NCI-H345 treated with DMSO at 0.1 percent for 48 hours (cell line): ENCODE measurements around the gene TBC1D3.
"Not testable (repeated sequence)": the region's sequence is repeated elsewhere in the genome, so short reads cannot be mapped to it uniquely, and the experiment has no call there.

Source experiments
- DNase-seq: peaks from one replicate; lab custom pipeline; 2025; ENCODE audit not compliant: unreplicated experiment; lab: John Stamatoyannopoulos, UW

Gene TBC1D3

DNA sequence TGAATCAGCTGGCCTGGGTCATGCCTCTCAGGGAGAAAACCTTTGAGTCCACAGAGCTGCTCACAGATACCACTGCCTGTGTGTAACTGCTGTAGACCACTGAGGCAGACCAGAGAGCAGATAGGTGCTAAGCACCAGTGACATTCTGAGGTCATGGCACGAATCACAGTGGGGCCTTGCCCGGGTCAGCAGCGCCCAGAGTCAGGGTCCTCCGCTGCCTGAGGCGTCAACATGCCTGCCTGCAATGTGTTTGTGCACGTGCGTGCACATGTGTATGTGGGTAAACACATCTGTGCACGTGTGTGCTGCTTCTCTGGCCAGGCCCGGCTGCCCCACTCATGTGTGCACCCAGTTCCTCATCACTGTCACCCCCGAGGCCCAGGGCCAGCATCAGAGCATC, at the start of gene TBC1D3:
TSS of gene TBC1D3 (minus strand) at position 101 of the 400 bp plus-strand sequence. CDS start 1,526 bp downstream, outside the sequence.
- DNase-seq: not testable (repeated sequence)

DNA sequence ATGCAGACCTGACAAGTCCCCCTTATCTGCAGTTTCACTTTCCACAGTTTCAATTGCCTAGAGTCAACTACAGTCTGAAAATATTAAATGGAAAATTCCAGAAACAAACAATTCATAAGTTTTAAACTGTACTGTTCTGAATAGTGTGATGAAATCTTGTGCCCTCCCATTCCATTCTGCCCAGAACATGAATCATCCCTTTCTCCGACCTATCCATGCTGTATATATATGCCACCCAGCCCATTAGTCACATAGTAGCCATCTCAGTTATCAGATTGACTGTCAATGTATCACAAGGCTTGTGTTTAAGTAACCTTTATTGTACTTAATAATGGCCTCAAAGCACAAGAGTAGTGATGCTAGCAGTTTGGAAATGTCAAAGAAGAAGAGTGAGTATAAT, 40.4 kb upstream of the TBC1D3 start:
- DNase-seq: not testable (repeated sequence)

DNA sequence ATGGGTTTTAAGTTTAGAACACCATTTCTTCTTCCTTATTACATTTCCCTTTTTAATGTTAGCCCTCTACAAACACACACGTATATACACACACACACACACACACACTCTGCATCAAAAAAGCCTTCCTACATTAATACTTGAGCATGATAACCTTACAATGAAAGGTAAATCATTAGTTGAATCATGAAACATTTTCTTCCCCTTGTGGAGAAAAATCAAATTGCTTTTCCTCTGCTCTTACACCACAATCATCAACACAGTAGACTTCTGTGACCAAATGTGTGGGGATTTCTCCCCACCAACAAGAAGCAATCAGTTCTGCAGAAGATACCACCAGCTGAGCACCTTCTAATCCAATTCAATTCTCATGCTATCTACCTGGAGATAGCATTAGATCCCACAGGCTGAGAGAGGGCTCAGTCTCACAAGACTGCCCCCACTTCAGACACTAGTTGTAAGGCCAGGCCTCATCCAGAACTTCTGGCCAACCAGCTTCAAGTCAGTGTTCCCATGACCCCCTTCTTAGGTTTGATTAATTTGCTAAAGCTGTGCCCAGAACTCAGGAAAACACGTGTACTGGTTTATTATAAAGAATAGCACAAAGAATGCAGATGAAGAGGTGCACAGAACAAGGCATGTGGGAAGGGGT, 33.6 kb upstream of the TBC1D3 start:
- not testable (repeated sequence) for DNase-seq

DNA sequence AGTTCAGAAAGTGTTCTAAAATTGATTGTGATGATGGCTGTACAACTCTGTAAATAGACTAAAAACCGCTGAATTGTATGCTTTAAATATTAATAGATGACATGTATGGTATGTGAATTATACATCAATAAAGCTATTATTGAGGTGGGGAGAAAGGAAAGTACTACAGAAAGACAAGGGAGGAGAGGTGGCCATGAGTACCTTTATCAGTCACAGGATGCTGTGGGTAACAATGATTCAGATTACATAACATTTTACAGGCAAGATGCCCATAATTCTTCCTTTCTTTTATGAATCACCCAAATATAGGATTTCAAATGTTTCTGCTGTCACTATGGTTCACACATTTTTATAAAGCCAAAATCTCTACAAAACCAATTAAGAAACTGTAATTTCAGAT, 28.5 kb upstream of the TBC1D3 start:
- not testable (repeated sequence) for DNase-seq

DNA sequence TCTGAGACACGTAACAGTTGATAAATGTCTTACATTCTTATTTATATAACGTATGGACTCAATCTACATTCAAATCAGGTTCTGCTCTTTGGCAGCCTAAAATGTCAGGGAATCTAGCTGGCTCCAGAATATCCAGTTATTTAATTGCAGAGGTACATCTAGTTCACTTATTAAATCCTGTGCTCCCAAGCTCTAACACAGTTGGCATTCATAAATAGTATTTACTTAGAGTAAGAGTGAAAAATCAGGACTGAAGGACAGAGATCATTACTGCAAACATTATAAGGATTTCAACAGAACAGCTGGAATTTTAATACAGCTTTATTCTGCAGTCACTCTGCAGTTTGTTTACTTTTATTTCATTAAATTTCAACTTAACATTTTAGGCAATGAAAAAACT, 7.9 kb upstream of the TBC1D3 start:
- DNase-seq: not testable (repeated sequence)

DNA sequence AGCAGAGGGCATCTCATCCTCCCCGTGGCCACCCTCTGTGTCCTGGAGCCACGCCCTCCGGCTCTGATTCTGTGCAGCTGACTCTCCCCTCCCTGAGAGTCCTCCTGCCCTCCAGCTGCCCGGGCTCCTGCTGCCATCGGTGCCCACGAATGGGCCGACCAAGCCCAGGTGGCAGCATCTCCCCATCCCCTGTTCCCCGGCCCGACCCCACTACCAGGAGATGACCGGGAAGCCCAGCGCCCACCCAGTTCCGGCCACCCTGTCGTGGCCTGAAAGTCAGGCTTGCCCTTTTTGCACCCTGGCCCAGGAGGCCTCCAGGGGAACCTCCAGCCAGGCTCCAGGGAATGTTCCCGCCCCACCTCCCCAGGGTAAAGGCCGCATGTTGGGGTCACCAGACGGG, 57.5 kb downstream of the TBC1D3 start:
- DNase-seq: not testable (repeated sequence)
